WERI-Rb-1 (cell line): ENCODE results near the gene PHACTR1.

ENCODE experiments used
- DNase-seq: peaks from one replicate; pipeline ENCODE4 v3.0.0-alpha.2; 2020
- H3K27ac ChIP-seq: fragments of 250-450 bp; sonication (Bioruptor Pico); 2 replicates; pipeline ENCODE4 v1.5.1; 2020; ENCODE audit warnings: mild to moderate bottlenecking, moderate library complexity
- H3K27me3 ChIP-seq: fragments of 250-450 bp; sonication (Bioruptor Pico); 2 replicates; pipeline ENCODE4 v1.5.1; 2021; ENCODE audit warnings: mild to moderate bottlenecking, low read depth, moderate library complexity; ENCODE audit not compliant: insufficient read depth, severe bottlenecking
- H3K36me3 ChIP-seq: fragments of 250-450 bp; sonication (Bioruptor Pico); 2 replicates; pipeline ENCODE4 v1.5.1; 2020; ENCODE audit warnings: mild to moderate bottlenecking, moderate library complexity
- H3K4me3 ChIP-seq: 2 replicates; pipeline ENCODE4 v1.5.1; 2011; ENCODE audit warnings: low read depth, mild to moderate bottlenecking, control low read depth, low read length
- H3K9me3 ChIP-seq: fragments of 250-450 bp; sonication (Bioruptor Pico); 2 replicates; pipeline ENCODE4 v1.5.1; 2021; ENCODE audit warnings: mild to moderate bottlenecking, moderate library complexity; ENCODE audit not compliant: severe bottlenecking
- CTCF ChIP-seq: IDR thresholded peaks from 2 replicates; pipeline ENCODE4 v1.5.1; 2011; ENCODE audit warnings: low read depth, mild to moderate bottlenecking, control low read depth, inconsistent platforms, low read length

The PHACTR1 gene

GRCh38 chr6:12750416-12750815 is 33.8 kb downstream of the PHACTR1 start:
- H3K9me3 ChIP-seq: no peaks in the 10 kb centered on the region
- H3K27ac ChIP-seq: peak overlapping the region; percentile 76
- peak overlapping the region; percentile 89 for H3K4me3 ChIP-seq
- H3K27me3 ChIP-seq: peaks cover 6% of the 10 kb centered on the region
- TF ChIP-seq CTCF: no peak
- no peak for DNase-seq
- no peaks in the 10 kb centered on the region for H3K36me3 ChIP-seq

- H3K27me3 ChIP-seq: peaks cover 6% of the 10 kb centered on the region
- no peak for DNase-seq
Measured at GRCh38 chr6:12751694-12752325, 35.2 kb downstream of the PHACTR1 start.

GRCh38 chr6:12753036-12753435 is 36.5 kb downstream of the PHACTR1 start:
- Histone ChIP-seq H3K36me3 (no peaks in the 10 kb centered on the region), H3K27ac (no peak overlapping the region), H3K4me3 (no peak overlapping the region), H3K9me3 (no peaks in the 10 kb centered on the region), H3K27me3 (peaks cover 6% of the 10 kb centered on the region)
- TF ChIP-seq CTCF: no peak
- no peak for DNase-seq

More at GRCh38 chr6:12751694-12752325, 35.2 kb downstream of the PHACTR1 start:
- Histone ChIP-seq H3K4me3 (no peak overlapping the region), H3K36me3 (no peaks in the 10 kb centered on the region), H3K9me3 (no peaks in the 10 kb centered on the region), H3K27ac (no peak overlapping the region)
- no peak for TF ChIP-seq CTCF

GRCh38 chr6:12760226-12760625 is 43.7 kb downstream of the PHACTR1 start:
- H3K9me3 ChIP-seq: no peaks in the 10 kb centered on the region
- TF ChIP-seq CTCF: no peak
- no peaks in the 10 kb centered on the region for H3K27me3 ChIP-seq
- no peaks in the 10 kb centered on the region for H3K36me3 ChIP-seq
- no peak overlapping the region for H3K4me3 ChIP-seq
- no peak for DNase-seq
- no peak overlapping the region for H3K27ac ChIP-seq

- H3K36me3 ChIP-seq: no peaks in the 10 kb centered on the region
- no peaks in the 10 kb centered on the region for H3K27me3 ChIP-seq
- no peaks in the 10 kb centered on the region for H3K9me3 ChIP-seq
- no peak for DNase-seq
- no peak for TF ChIP-seq CTCF
- no peak overlapping the region for H3K27ac ChIP-seq
- H3K4me3 ChIP-seq: no peak overlapping the region
Measured at GRCh38 chr6:12760911-12761310, 44.3 kb downstream of the PHACTR1 start.
